Kidney epithelial cell (primary cell): Measurements from ENCODE around the gene C1QTNF9. TPM values are rescaled to one million over a fixed set of nuclear protein-coding genes. Genes with fewer than 3 reads are reported as not detected.

ENCODE experiments used
- DNase-seq: peaks from one replicate; pipeline ENCODE4 v3.0.0-alpha.2; 2010; ENCODE audit warnings: low read depth
- H3K27me3 ChIP-seq: 2 replicates; pipeline ENCODE4 v1.6.0; 2011; ENCODE audit warnings: low read length; ENCODE audit not compliant: control insufficient read depth, insufficient read depth
- H3K36me3 ChIP-seq: 2 replicates; pipeline ENCODE4 v1.5.1; 2011; ENCODE audit warnings: low read length; ENCODE audit not compliant: control insufficient read depth, insufficient read depth
- H3K4me3 ChIP-seq: 2 replicates; pipeline ENCODE4 v1.5.1; 2011; ENCODE audit warnings: low read depth, mild to moderate bottlenecking, control low read depth, low read length
- CTCF ChIP-seq: IDR thresholded peaks from 2 replicates; pipeline ENCODE4 v1.5.1; 2011; ENCODE audit warnings: mild to moderate bottlenecking, moderate library complexity, low read length, control low read depth, inconsistent platforms; ENCODE audit not compliant: insufficient read depth, poor library complexity, severe bottlenecking
- total RNA-seq: library from RNA; depleted of rRNA; stranded (reverse); fragments of >200 nt; gene quantifications from 2 replicates; pipeline ENCODE4 v1.2.3, GENCODE V29; 2015

The C1QTNF9 gene
- total RNA-seq, 1 donor from 2014 or later: not detected

GRCh38 chr13:24267801-24268200, 41.6 kb upstream of the C1QTNF9 start:
- no peak for DNase-seq
- H3K36me3 ChIP-seq: no peaks in the 10 kb centered on the region
- H3K27me3 ChIP-seq: no peaks in the 10 kb centered on the region
- no peak overlapping the region for H3K4me3 ChIP-seq
- TF ChIP-seq CTCF: no peak

- H3K36me3 ChIP-seq: no peaks in the 10 kb centered on the region
- no peak for DNase-seq
- no peak overlapping the region for H3K4me3 ChIP-seq
- no peaks in the 10 kb centered on the region for H3K27me3 ChIP-seq
- TF ChIP-seq CTCF: no peak
Measured at GRCh38 chr13:24269821-24270220, 39.6 kb upstream of the C1QTNF9 start.

GRCh38 chr13:24270639-24271141, 38.7 kb upstream of the C1QTNF9 start:
- no peaks in the 10 kb centered on the region for H3K36me3 ChIP-seq
- no peaks in the 10 kb centered on the region for H3K27me3 ChIP-seq
- TF ChIP-seq CTCF: no peak
- H3K4me3 ChIP-seq: peak overlapping the region; percentile 3
- DNase-seq: no peak

- Histone ChIP-seq H3K36me3 (no peaks in the 10 kb centered on the region), H3K4me3 (no peak overlapping the region), H3K27me3 (no peaks in the 10 kb centered on the region)
- no peak for TF ChIP-seq CTCF
- no peak for DNase-seq
Measured at GRCh38 chr13:24271231-24271600, 38.2 kb upstream of the C1QTNF9 start.

GRCh38 chr13:24271601-24272451, 37.6 kb upstream of the C1QTNF9 start:
- peak overlapping the region; percentile 19 for H3K4me3 ChIP-seq
- no peak for TF ChIP-seq CTCF
- H3K27me3 ChIP-seq: no peaks in the 10 kb centered on the region
- H3K36me3 ChIP-seq: no peaks in the 10 kb centered on the region
- no peak for DNase-seq

GRCh38 chr13:24272452-24273161, 36.8 kb upstream of the C1QTNF9 start:
- Histone ChIP-seq H3K27me3 (no peaks in the 10 kb centered on the region), H3K4me3 (no peak overlapping the region), H3K36me3 (no peaks in the 10 kb centered on the region)
- no peak for DNase-seq
- no peak for TF ChIP-seq CTCF
